HEK293 (cell line): Measurements from ENCODE around the gene LRCH4.
"Not testable (repeated sequence)": the region's sequence is repeated elsewhere in the genome, so short reads cannot be mapped to it uniquely, and the experiment has no call there.

Experiments
- CTCF ChIA-PET: fragments of 350-600 bp; formaldehyde crosslinking; extraction: SDS; loops from one replicate; lab custom pipeline; 2021; ENCODE audit warnings: antibody characterized with exemption; lab: Yijun Ruan, JAX
- POLR2A ChIA-PET: fragments of 300-600 bp; formaldehyde crosslinking; extraction: SDS; loops from one replicate; lab custom pipeline; 2020; ENCODE audit warnings: antibody characterized with exemption, inconsistent platforms; lab: Yijun Ruan, JAX
- H3K27ac ChIP-seq: fragments of 200-500 bp; sonication (Bioruptor generic); 2 replicates; pipeline ENCODE4 v1.5.1; 2014; ENCODE audit warnings: low read depth, low read length, control low read depth, inconsistent platforms; ENCODE audit errors: extremely low read depth
- H3K36me3 ChIP-seq, 2 experiments: fragments of 200-500 bp in 1 of 2; sonication (Bioruptor generic) in 1 of 2; 1 replicate in 1 of 2; 2 replicates in 1 of 2; pipeline ENCODE4 v1.5.1; 2014 to 2017; ENCODE audit warnings: inconsistent platforms in 2 of 2, low read length in 2 of 2; ENCODE audit not compliant: control insufficient read depth in 2 of 2, insufficient read depth in 1 of 2
- H3K4me1 ChIP-seq: fragments of 200-500 bp; sonication (Bioruptor generic); 2 replicates; pipeline ENCODE4 v1.5.1; 2014; ENCODE audit warnings: mild to moderate bottlenecking, low read length, inconsistent platforms; ENCODE audit not compliant: control insufficient read depth, insufficient read depth
- H3K4me3 ChIP-seq: 2 replicates; pipeline ENCODE4 v1.5.1; 2011; ENCODE audit warnings: low read depth, mild to moderate bottlenecking, control low read depth, low read length, moderate library complexity
- H3K9me3 ChIP-seq: fragments of 200-500 bp; sonication (Bioruptor generic); 2 replicates; pipeline ENCODE4 v1.5.1; 2014; ENCODE audit warnings: low read depth, low read length, inconsistent platforms; ENCODE audit not compliant: control insufficient read depth, insufficient read depth
- GFI1B ChIP-seq: fragments of 450-650 bp; formaldehyde crosslinking; IDR thresholded peaks from 2 replicates; pipeline ENCODE4 v1.5.1; 2016; ENCODE audit warnings: missing biosample characterization, missing genetic modification characterization
- KLF8 ChIP-seq: fragments of 450-650 bp; formaldehyde crosslinking; IDR thresholded peaks from 2 replicates; pipeline ENCODE4 v1.5.1; 2016; ENCODE audit warnings: missing biosample characterization, missing genetic modification characterization
- SP7 ChIP-seq: fragments of 450-650 bp; formaldehyde crosslinking; IDR thresholded peaks from 2 replicates; pipeline ENCODE4 v1.5.1; 2016; ENCODE audit warnings: missing biosample characterization, missing genetic modification characterization
- YY2 ChIP-seq: fragments of 450-650 bp; formaldehyde crosslinking; IDR thresholded peaks from 2 replicates; pipeline ENCODE4 v1.5.1; 2016; ENCODE audit warnings: missing biosample characterization, missing genetic modification characterization
- ZBTB8A ChIP-seq: fragments of 450-650 bp; formaldehyde crosslinking; IDR thresholded peaks from 2 replicates; pipeline ENCODE4 v1.5.1; 2016; ENCODE audit warnings: missing biosample characterization, missing genetic modification characterization
- ZEB2 ChIP-seq: fragments of 450-650 bp; formaldehyde crosslinking; IDR thresholded peaks from 2 replicates; pipeline ENCODE4 v1.5.1; 2016; ENCODE audit warnings: missing biosample characterization, missing genetic modification characterization
- ZFHX2 ChIP-seq: fragments of 450-650 bp; formaldehyde crosslinking; conservative IDR thresholded peaks from 2 replicates; pipeline ENCODE4 v1.5.1; 2016; ENCODE audit warnings: missing biosample characterization, missing genetic modification characterization
- ZNF114 ChIP-seq: fragments of 450-650 bp; formaldehyde crosslinking; IDR thresholded peaks from 2 replicates; pipeline ENCODE4 v1.5.0; 2017; ENCODE audit warnings: missing biosample characterization, missing genetic modification characterization
- ZNF121 ChIP-seq: fragments of 450-650 bp; formaldehyde crosslinking; IDR thresholded peaks from 2 replicates; pipeline ENCODE4 v1.5.1; 2016; ENCODE audit warnings: missing biosample characterization, missing genetic modification characterization
- ZNF184 ChIP-seq: fragments of 450-650 bp; IDR thresholded peaks from 2 replicates; pipeline ENCODE4 v1.5.1; 2018; ENCODE audit warnings: missing biosample characterization, mild to moderate bottlenecking, missing genetic modification characterization
- ZNF292 ChIP-seq: fragments of 450-650 bp; formaldehyde crosslinking; IDR thresholded peaks from 2 replicates; pipeline ENCODE4 v1.5.1; 2016; ENCODE audit warnings: low read depth, missing biosample characterization, missing genetic modification characterization, borderline replicate concordance
- ZNF394 ChIP-seq: fragments of 450-650 bp; formaldehyde crosslinking; IDR thresholded peaks from 2 replicates; pipeline ENCODE4 v1.5.1; 2016; ENCODE audit warnings: missing biosample characterization, missing genetic modification characterization, mild to moderate bottlenecking, moderate library complexity, borderline replicate concordance
- ZNF514 ChIP-seq: fragments of 450-650 bp; formaldehyde crosslinking; IDR thresholded peaks from 2 replicates; pipeline ENCODE4 v1.5.1; 2016; ENCODE audit warnings: missing biosample characterization, missing genetic modification characterization
- ZNF560 ChIP-seq: fragments of 450-650 bp; formaldehyde crosslinking; IDR thresholded peaks from 2 replicates; pipeline ENCODE4 v1.5.1; 2017; ENCODE audit warnings: missing biosample characterization, missing genetic modification characterization, borderline replicate concordance
- ZNF571 ChIP-seq: fragments of 450-650 bp; formaldehyde crosslinking; IDR thresholded peaks from 2 replicates; pipeline ENCODE4 v1.5.0; 2017; ENCODE audit warnings: missing biosample characterization, missing genetic modification characterization
- ZNF610 ChIP-seq: fragments of 450-650 bp; formaldehyde crosslinking; IDR thresholded peaks from 2 replicates; pipeline ENCODE4 v1.5.1; 2016; ENCODE audit warnings: missing biosample characterization, missing genetic modification characterization, borderline replicate concordance
- ZNF660 ChIP-seq: fragments of 450-650 bp; IDR thresholded peaks from 2 replicates; pipeline ENCODE4 v1.5.1; 2018; ENCODE audit warnings: missing biosample characterization, mild to moderate bottlenecking, missing genetic modification characterization
- TF ChIP-seq, protein P1 (sequence below): fragments of 450-650 bp; formaldehyde crosslinking; IDR thresholded peaks from 2 replicates; pipeline ENCODE4 v1.5.1; 2016; ENCODE audit warnings: missing biosample characterization, missing genetic modification characterization
- TF ChIP-seq, protein P2 (sequence below): fragments of 450-650 bp; formaldehyde crosslinking; IDR thresholded peaks from 2 replicates; pipeline ENCODE4 v1.5.1; 2016; ENCODE audit warnings: missing biosample characterization, missing genetic modification characterization
- TF ChIP-seq, protein P3 (sequence below): IDR thresholded peaks from 2 replicates; pipeline ENCODE4 v1.6.1; 2011; ENCODE audit warnings: mild to moderate bottlenecking, low read depth, low read length, borderline replicate concordance
- TF ChIP-seq, protein P4 (sequence below): fragments of 450-650 bp; formaldehyde crosslinking; IDR thresholded peaks from 2 replicates; pipeline ENCODE4 v1.5.1; 2016; ENCODE audit warnings: missing biosample characterization, missing genetic modification characterization
- TF ChIP-seq, protein P5 (sequence below): fragments of 450-650 bp; formaldehyde crosslinking; IDR thresholded peaks from 2 replicates; pipeline ENCODE4 v1.5.1; 2016; ENCODE audit warnings: missing biosample characterization, missing genetic modification characterization

Gene LRCH4

DNA sequence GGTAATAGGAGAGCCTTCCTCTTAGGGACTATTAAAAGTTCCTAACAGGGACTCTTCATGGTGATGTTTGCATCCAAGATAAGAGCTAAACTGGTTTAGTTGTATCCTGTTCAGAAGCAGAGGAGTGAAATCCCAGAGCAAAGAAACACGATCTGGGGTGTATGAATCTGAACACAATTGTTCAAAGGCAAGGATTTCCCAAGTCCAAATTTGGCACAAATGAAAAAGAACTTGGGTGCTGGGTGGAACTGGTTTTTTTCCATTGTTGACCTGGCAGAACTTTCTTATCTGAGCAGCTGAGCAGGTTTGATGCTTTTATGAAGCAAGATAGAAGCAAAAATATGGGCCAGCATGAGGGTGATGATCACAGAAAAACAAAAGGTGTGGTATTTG is 41.0 kb downstream of the LRCH4 start (continued):
- TF ChIP-seq, protein P1, sequence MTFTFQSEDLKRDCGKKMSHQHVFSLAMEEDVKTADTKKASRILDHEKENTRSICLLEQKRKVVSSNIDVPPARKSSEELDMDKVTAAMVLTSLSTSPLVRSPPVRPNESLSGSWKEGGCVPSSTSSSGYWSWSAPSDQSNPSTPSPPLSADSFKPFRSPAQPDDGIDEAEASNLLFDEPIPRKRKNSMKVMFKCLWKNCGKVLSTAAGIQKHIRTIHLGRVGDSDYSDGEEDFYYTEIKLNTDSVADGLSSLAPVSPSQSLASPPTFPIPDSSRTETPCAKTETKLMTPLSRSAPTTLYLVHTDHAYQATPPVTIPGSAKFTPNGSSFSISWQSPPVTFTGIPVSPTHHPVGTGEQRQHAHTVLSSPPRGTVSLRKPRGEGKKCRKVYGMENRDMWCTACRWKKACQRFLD (tag by site-specific recombination), result no peak
- TF ChIP-seq, protein P2, sequence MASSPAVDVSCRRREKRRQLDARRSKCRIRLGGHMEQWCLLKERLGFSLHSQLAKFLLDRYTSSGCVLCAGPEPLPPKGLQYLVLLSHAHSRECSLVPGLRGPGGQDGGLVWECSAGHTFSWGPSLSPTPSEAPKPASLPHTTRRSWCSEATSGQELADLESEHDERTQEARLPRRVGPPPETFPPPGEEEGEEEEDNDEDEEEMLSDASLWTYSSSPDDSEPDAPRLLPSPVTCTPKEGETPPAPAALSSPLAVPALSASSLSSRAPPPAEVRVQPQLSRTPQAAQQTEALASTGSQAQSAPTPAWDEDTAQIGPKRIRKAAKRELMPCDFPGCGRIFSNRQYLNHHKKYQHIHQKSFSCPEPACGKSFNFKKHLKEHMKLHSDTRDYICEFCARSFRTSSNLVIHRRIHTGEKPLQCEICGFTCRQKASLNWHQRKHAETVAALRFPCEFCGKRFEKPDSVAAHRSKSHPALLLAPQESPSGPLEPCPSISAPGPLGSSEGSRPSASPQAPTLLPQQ, result no peak
- TF ChIP-seq YY2 (tag by site-specific recombination) (no peak), ZNF514 (tag by site-specific recombination) (no peak)
- TF ChIP-seq, protein P3, sequence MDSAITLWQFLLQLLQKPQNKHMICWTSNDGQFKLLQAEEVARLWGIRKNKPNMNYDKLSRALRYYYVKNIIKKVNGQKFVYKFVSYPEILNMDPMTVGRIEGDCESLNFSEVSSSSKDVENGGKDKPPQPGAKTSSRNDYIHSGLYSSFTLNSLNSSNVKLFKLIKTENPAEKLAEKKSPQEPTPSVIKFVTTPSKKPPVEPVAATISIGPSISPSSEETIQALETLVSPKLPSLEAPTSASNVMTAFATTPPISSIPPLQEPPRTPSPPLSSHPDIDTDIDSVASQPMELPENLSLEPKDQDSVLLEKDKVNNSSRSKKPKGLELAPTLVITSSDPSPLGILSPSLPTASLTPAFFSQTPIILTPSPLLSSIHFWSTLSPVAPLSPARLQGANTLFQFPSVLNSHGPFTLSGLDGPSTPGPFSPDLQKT, result no peak

DNA sequence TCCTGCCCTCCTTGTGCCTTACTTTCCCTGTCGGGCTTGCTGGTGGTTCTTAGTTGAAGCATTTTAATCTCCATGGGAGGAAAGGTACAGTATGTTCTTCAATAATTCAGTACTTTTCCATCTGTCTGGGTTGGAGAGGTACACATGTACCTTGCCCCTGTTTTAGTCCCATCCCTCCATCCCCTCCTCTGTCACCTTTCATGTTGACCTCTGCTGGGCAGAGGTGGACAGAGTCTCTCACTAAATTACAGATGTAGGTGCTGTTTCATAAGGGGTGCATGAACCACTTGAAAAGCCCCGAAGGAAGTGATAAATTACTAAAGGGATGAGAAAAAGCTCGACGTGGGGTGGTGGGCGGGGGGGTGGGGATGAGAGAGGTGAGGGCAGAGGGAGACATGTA is 41.5 kb downstream of the LRCH4 start:
- no peaks in the 10 kb centered on the region for H3K9me3 ChIP-seq
- no peak for TF ChIP-seq ZNF560
- no peak for TF ChIP-seq GFI1B (tag by site-specific recombination)
- TF ChIP-seq ZNF610 (tag by site-specific recombination), result no peak
- TF ChIP-seq SP7 (tag by site-specific recombination), result no peak
- TF ChIP-seq ZNF114 (tag by site-specific recombination), result no peak
- no peak for TF ChIP-seq KLF8 (tag by site-specific recombination)
- TF ChIP-seq, all 188 proteins: peak for 0
- ChIA-PET POLR2A (interaction anchor here (0.6 to 1.3 kb wide), 3 partner anchors 11 to 42 kb away, joined by 3 read pairs; partner anchors contain the start of gene FBXO24), CTCF (interaction anchor here (0.6 to 4.1 kb wide), 8 partner anchors 12 to 147 kb away, joined by 3 to 36 read pairs (median 5); no protein-coding TSS in a partner anchor)
- Histone ChIP-seq H3K36me3 (peaks cover under 1 to 7% of the 10 kb centered on the region in 2 experiments; a peak in 2 of 3 replicates), H3K4me1 (peaks cover 39% of the 10 kb centered on the region), H3K4me3 (no peak overlapping the region), H3K27ac (0 out of 2 replicates have a peak overlapping the region, but pooled peaks have one; percentile 25)

DNA sequence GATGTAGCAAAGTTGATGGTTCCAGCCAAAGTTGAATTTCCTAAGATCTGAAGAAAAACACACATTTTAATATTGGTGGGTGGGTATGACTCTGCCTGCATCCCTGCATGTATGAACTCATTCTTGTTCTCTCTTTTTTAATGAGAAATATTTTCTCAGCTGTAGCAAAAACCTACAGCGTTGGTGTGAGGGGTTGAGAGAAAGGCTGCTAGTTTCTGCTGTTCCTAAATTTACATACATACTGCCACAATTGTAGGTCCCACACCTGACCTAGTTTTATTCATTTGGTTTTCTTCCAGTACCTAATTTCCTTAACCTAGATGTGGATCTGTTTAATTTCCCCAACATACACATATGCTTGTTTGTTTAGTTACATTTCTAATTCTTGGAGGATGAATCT is 42.3 kb downstream of the LRCH4 start:
- H3K4me3 ChIP-seq, result no peak overlapping the region
- ChIA-PET CTCF (interaction anchor here (1.0 to 4.1 kb wide), 4 partner anchors 13 to 148 kb away, joined by 3 to 36 read pairs (median 12); no protein-coding TSS in a partner anchor), POLR2A (interaction anchor here (1.1 to 1.3 kb wide), 3 partner anchors 10 to 64 kb away, joined by 3 read pairs; partner anchors contain the start of gene FBXO24)
- H3K36me3 ChIP-seq, result peaks cover 0 to under 1% of the 10 kb centered on the region in 2 experiments; a peak in 1 of 3 replicates
- peaks cover 39% of the 10 kb centered on the region for H3K4me1 ChIP-seq
- no peak for TF ChIP-seq ZNF660 (tag by site-specific recombination)
- TF ChIP-seq ZBTB8A, result no peak
- no peak for TF ChIP-seq ZNF571 (tag by site-specific recombination)
- no peak for TF ChIP-seq ZEB2 (tag by site-specific recombination)
- TF ChIP-seq ZNF394 (tag by site-specific recombination), result no peak
- no peak for TF ChIP-seq ZNF292 (tag by site-specific recombination)
- TF ChIP-seq, protein P4, sequence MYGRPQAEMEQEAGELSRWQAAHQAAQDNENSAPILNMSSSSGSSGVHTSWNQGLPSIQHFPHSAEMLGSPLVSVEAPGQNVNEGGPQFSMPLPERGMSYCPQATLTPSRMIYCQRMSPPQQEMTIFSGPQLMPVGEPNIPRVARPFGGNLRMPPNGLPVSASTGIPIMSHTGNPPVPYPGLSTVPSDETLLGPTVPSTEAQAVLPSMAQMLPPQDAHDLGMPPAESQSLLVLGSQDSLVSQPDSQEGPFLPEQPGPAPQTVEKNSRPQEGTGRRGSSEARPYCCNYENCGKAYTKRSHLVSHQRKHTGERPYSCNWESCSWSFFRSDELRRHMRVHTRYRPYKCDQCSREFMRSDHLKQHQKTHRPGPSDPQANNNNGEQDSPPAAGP (tag by site-specific recombination), result no peak
- TF ChIP-seq ZNF184, result no peak
- no peak for TF ChIP-seq ZNF121 (tag by site-specific recombination)
- TF ChIP-seq, protein P5, sequence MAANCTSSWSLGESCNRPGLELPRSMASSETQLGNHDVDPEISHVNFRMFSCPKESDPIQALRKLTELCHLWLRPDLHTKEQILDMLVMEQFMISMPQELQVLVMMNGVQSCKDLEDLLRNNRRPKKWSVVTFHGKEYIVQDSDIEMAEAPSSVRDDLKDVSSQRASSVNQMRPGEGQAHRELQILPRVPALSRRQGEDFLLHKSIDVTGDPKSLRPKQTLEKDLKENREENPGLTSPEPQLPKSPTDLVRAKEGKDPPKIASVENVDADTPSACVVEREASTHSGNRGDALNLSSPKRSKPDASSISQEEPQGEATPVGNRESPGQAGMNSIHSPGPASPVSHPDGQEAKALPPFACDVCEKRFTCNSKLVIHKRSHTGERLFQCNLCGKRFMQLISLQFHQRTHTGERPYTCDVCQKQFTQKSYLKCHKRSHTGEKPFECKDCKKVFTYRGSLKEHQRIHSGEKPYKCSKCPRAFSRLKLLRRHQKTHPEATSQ (tag by site-specific recombination), result no peak
- no peak for TF ChIP-seq ZFHX2 (tag by site-specific recombination)
- TF ChIP-seq, protein P2, result no peak
- no peaks in the 10 kb centered on the region for H3K9me3 ChIP-seq
- H3K27ac ChIP-seq, result no peak overlapping the region

DNA sequence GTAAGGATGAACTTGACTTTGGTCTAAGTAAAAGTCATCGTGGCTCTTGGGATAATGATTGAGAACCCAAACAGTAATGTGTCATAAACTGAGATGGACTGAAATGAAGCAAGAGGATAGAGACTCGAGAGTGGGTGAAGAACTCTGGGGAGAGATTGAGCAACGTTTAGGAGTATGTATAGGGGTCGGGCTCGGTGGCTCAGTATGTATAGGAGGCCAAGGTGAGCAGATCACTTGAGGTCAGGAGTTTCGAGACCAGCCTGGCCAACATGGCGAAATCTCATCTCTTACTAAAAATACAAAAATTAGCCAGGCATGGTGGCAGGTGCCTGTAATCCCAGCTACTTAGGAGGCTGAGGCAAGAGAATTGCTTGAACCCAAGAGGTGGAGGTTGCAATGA is 44.6 kb downstream of the LRCH4 start:
- H3K36me3 ChIP-seq, H3K9me3 ChIP-seq, H3K4me3 ChIP-seq, POLR2A ChIA-PET, H3K27ac ChIP-seq: not testable (repeated sequence)
- H3K4me1 ChIP-seq, result peaks cover 25% of the 10 kb centered on the region
- CTCF ChIA-PET, result interaction anchor here (0.6 to 2.9 kb wide), 3 partner anchors 19 to 533 kb away, joined by 3 to 20 read pairs (median 5); no protein-coding TSS in a partner anchor
